Raji (cell line): ENCODE results near the gene RERE.

Source experiments
- POLR2A ChIP-seq: IDR thresholded peaks from 2 replicates; pipeline ENCODE4 v1.6.1; 2011; ENCODE audit warnings: low read depth, low read length, control low read depth; ENCODE audit not compliant: insufficient read depth

RERE gene

DNA sequence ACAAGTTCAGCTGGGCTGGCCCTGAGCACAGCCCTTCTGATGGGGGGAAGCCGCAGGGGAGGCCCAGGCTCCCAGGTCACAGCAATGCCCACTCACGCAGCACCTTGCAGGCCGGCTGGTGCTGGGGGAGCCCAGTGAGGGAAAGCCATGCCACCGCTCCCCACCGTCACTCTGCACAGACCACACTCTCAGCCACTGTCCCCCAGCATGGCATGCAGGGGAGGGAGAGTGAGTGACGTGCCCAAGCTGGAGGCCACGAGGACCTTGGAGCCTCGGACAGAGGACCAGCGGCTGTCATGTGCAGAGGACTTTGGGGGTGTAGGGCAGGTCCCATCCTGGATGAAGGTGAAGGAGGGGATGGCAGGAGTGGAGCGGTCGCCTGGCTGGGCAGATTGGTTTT is 474.4 kb downstream of the RERE start:
- no peak for TF ChIP-seq POLR2A

DNA sequence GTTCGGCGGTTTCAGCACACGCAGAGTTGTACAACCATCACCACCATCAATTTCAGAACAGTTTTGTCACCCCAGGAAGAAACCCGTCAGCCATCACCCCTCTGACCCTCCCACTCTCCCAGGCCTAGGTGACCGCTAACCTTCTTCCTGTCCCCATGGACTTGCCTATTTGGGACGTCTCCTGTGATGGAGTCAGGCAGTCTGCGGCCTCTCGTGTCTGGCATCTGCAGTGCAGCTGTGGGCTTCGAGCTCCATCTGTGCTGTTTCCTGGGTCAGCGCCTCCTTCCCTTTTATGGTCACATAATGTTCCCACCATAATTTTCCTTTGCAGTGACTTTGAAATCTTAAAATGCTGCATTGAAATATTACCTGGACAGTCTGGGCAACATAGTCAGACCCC is 475.1 kb downstream of the RERE start:
- no peak for TF ChIP-seq POLR2A

GRCh38 chr1:8340448-8340847 is 477.0 kb downstream of the RERE start:
- TF ChIP-seq POLR2A: no peak

GRCh38 chr1:8339203-8339600 is 478.2 kb downstream of the RERE start:
- TF ChIP-seq POLR2A: no peak

- no peak for TF ChIP-seq POLR2A
These were observed 478.8 kb downstream of the RERE start for GRCh38 chr1:8338526-8339202.

GRCh38 chr1:8337776-8338525 is 479.5 kb downstream of the RERE start:
- no peak for TF ChIP-seq POLR2A

GRCh38 chr1:8335246-8335645 is 482.2 kb downstream of the RERE start:
- TF ChIP-seq POLR2A: no peak

DNA sequence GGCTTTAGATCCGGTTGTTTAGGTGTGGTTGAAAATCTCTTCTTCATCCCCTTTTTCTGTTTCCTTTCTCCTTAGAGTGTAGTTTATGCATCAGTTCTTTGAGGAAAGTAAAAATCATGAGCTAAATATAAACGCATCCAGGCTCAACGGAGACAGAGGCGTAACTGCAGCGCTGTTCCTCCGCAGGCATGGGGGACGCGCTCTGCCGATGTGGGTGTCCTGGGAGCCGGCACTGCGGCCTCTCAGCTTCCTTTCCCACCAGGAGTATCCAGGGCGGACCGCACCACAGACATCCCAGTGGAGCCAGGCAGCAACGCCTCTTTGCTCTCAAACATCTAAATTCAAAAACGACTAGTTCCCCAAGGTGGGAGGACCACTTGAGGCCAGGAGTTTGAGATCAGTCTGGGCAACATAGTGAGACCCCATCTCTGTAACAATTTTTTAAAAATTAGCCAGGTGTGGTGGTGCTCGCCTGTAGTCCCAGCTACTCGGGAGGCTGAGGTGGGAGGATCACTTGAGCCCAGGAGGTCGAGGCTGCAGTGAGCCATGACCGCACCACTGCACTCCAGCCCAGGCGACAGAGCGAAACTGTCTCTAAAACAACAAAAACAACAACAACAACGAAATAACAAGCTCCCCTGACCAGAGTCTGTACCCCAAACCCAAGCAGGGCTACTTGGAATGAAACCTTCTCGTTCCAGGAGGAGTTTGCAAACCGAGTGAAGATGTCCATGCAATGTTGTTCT is 483.2 kb downstream of the RERE start:
- no peak for TF ChIP-seq POLR2A

DNA sequence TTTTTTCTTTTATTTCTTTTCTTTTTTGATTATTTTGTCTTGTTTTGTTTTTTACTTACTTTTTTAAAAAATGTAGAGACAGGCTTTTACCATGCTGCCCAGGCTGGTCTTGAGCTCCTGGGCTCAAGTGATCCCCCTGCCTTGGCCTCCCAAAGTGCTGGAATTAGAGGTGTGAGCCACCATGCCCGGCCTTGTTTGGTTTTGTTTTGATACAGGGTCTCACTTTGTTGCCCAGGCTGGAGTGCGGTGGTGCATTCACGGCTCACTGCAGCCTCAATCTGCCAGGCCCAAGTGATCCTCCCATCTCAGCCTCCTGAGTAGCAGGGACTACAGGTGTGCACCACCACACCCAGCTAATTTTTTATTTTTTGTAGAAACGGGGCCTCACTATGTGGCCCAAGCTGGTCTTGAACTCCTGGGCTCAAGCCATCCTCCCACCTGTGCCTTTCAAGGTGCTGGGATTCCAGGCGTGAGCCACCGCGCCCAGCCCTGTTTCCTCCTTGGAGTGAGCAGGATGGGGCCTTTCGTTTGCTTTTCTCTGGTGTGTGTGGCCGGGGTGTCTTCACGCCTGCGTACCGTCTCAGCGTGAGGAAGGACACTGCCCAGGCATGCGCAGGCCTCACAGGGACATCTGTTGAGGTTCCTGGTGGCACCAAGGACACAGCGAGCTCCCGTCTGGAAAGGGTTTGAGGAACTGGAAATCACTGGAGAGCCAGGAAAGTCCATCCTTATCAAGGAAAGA is 484.0 kb downstream of the RERE start:
- no peak for TF ChIP-seq POLR2A

DNA sequence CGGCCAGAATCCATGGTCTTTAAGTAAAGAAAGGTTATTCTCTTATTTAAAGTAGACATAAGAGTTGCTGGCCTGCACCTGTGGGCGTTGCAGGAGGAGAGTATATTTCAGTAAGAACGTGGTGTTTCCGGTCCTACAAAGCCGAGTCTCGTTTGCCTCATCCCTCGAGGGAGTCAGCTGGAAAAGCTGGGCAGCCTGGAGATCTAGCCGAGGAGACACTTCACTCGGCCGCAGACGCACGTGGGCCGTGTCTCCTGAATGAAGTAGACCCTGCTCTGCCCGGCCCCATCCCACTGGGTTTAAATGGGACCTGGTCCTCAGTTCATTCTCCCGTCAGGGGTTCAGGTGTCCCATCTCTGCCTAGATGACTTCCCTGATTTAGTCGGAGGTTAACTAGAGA is 484.6 kb downstream of the RERE start:
- TF ChIP-seq POLR2A: no peak

- no peak for TF ChIP-seq POLR2A
These were observed 486.9 kb downstream of the RERE start for GRCh38 chr1:8330271-8331125.

DNA sequence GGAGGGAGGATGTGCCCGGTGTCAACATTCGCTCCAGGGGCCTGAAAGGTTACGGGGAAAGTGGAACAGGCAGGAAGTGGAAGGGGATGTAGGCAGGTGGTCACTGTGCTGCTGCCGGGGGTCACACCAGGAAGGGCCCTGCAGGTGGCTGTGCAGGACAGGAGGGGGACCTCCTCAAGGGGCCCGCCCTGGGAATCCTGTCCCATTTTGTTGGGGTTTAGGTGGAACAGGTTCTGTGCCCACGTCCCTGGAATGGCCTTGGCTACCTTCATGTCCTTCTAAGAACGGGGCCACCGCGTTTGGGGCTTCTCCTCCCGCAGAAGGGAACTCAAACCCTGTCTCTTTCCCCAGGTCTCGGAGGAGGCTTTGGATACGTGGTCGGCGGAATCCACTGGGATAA is 487.6 kb downstream of the RERE start:
- TF ChIP-seq POLR2A: no peak

DNA sequence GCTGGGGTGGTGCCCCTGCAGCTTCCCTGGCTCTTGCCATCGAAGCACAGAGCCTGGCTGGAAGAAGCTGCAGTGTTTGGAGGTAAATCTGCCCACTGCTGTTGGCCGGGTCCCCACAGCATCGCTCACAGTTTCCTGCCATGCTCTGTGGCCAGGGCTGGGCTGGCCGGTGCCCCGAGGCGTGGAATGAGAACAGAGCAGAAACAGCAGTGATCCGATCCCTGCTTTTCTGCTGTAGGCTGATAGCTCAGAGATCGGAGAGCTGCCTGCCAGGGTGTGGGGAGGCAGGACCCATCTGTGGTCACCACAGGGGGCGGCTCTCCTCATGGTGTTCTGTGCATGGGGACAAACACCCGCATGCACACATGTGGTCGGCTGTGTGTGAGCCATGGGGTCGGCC is 488.0 kb downstream of the RERE start:
- TF ChIP-seq POLR2A: no peak

- TF ChIP-seq POLR2A: no peak
These were observed 489.2 kb downstream of the RERE start for GRCh38 chr1:8328271-8328670.
